Endothelial cell of umbilical vein (primary cell): ENCODE data around the gene SMURF1. TPM values are rescaled to one million over a fixed set of nuclear protein-coding genes. Genes with fewer than 3 reads are reported as not detected.

Experiments used
- BruUV-seq: library from RNA; stranded (reverse); fragments of 400-500 nt; replicated peaks from 2 replicates; lab custom pipeline; 2021; lab: Mats Ljungman, UMichigan
- CTCF ChIA-PET: fragments of 300-600, 350-600 bp; sonication (Branson Sonifier 250); formaldehyde crosslinking; loops from one replicate; lab custom pipeline; 2021; ENCODE audit warnings: antibody characterized with exemption, inconsistent platforms; lab: Charles Lee
- POLR2A ChIA-PET: fragments of 300-600, 350-600 bp; sonication (Branson Sonifier 250); formaldehyde crosslinking; loops from one replicate; lab custom pipeline; 2021; ENCODE audit warnings: antibody characterized with exemption, inconsistent platforms; lab: Charles Lee
- DNase-seq: peaks from one replicate; pipeline ENCODE4 v3.0.0-alpha.2; 2011; ENCODE audit warnings: low read depth, low spot score
- FAIRE-seq: peaks from 2 replicates; lab custom pipeline; 2011; peaks lifted over from hg19 to GRCh38; lab: Jason Lieb, UNC
- H2AFZ ChIP-seq: 2 replicates; pipeline ENCODE4 v1.6.0; 2012; ENCODE audit warnings: low read depth, low read length, control low read depth, inconsistent platforms
- H3K27ac ChIP-seq: 2 replicates; pipeline ENCODE4 v1.5.1; 2011; ENCODE audit warnings: low read depth, mild to moderate bottlenecking, control low read depth, low read length, moderate library complexity; ENCODE audit not compliant: insufficient read depth
- H3K27me3 ChIP-seq, 2 experiments: 2 replicates each; pipeline versions ENCODE4 v1.6.0 to v1.6.1; 2011; ENCODE audit warnings: low read length in 2 of 2, mixed read lengths in 1 of 2; ENCODE audit not compliant: control insufficient read depth in 2 of 2, insufficient read depth in 2 of 2
- H3K36me3 ChIP-seq, 2 experiments: 2 replicates in 1 of 2; 3 replicates in 1 of 2; pipeline ENCODE4 v1.5.1; 2011; ENCODE audit warnings: low read length in 2 of 2, mild to moderate bottlenecking in 1 of 2, moderate library complexity in 1 of 2; ENCODE audit not compliant: control insufficient read depth in 2 of 2, insufficient read depth in 2 of 2; ENCODE audit errors: extremely low read depth in 1 of 2
- H3K4me1 ChIP-seq: 3 replicates; pipeline ENCODE4 v1.5.1; 2011; ENCODE audit warnings: mild to moderate bottlenecking, low read length; ENCODE audit not compliant: control insufficient read depth, insufficient read depth; ENCODE audit errors: extremely low read depth
- H3K4me2 ChIP-seq: 2 replicates; pipeline ENCODE4 v1.6.1; 2011; ENCODE audit warnings: low read length, control low read depth, mixed read lengths; ENCODE audit not compliant: insufficient read depth
- H3K4me3 ChIP-seq, 3 experiments: fragments of 200-600 bp in 1 of 3; sonication (generic), shearing (Covaris generic) in 1 of 3; replicated peaks in 1 of 3; 2 replicates each; pipeline ENCODE4 v1.5.1; 2011 to 2016; ENCODE audit warnings: control low read depth in 3 of 3, low read length in 3 of 3, mild to moderate bottlenecking in 2 of 3, inconsistent platforms in 1 of 3, low read depth in 1 of 3, moderate library complexity in 1 of 3; ENCODE audit not compliant: insufficient read depth in 1 of 3
- H3K79me2 ChIP-seq: 2 replicates; pipeline ENCODE4 v1.6.0; 2012; ENCODE audit warnings: low read length, inconsistent platforms; ENCODE audit not compliant: control insufficient read depth, insufficient read depth
- H3K9ac ChIP-seq: replicated peaks from 2 replicates; pipeline ENCODE3; 2011; ENCODE audit warnings: low read length, control low read depth; ENCODE audit not compliant: insufficient read depth; ENCODE audit errors: extremely low read depth
- H3K9me1 ChIP-seq: replicated peaks from 3 replicates; pipeline ENCODE4 v1.6.0; 2011; ENCODE audit warnings: mild to moderate bottlenecking, low read length; ENCODE audit not compliant: control insufficient read depth, insufficient read depth; ENCODE audit errors: extremely low read depth
- H3K9me3 ChIP-seq: replicated peaks from 2 replicates; pipeline ENCODE4 v1.5.1; 2012; ENCODE audit warnings: low read length, inconsistent platforms; ENCODE audit not compliant: control insufficient read depth, insufficient read depth
- H4K20me1 ChIP-seq: replicated peaks from 2 replicates; pipeline ENCODE3; 2011; ENCODE audit warnings: mild to moderate bottlenecking, low read length; ENCODE audit not compliant: control insufficient read depth, insufficient read depth; ENCODE audit errors: extremely low read depth
- EZH2 ChIP-seq: IDR thresholded peaks from 2 replicates; pipeline ENCODE4 v1.6.1; 2012; ENCODE audit warnings: borderline replicate concordance, low read depth, mild to moderate bottlenecking, moderate library complexity, low read length, inconsistent platforms; ENCODE audit not compliant: severe bottlenecking
- FOS ChIP-seq: IDR thresholded peaks from 2 replicates; pipeline ENCODE4 v1.6.1; 2011; ENCODE audit warnings: mild to moderate bottlenecking, low read length, moderate library complexity, borderline replicate concordance; ENCODE audit not compliant: insufficient read depth
- GATA2 ChIP-seq: IDR thresholded peaks from 2 replicates; pipeline ENCODE4 v1.7.0; 2011; ENCODE audit warnings: low read depth, mild to moderate bottlenecking, moderate library complexity, mixed read lengths, low read length; ENCODE audit not compliant: insufficient read length, insufficient read depth
- JUN ChIP-seq: IDR thresholded peaks from 2 replicates; pipeline ENCODE4 v1.6.1; 2011; ENCODE audit warnings: borderline replicate concordance, low read depth; ENCODE audit not compliant: insufficient read length, insufficient read depth
- MYC ChIP-seq: IDR thresholded peaks from one replicate; pipeline ENCODE4 v1.6.1; 2011; ENCODE audit warnings: mild to moderate bottlenecking, low read depth, low read length
- POLR2A ChIP-seq: IDR thresholded peaks from 2 replicates; pipeline ENCODE4 v1.6.1; 2012; ENCODE audit warnings: low read depth, mild to moderate bottlenecking, control low read depth, low read length
- POLR2AphosphoS5 ChIP-seq: IDR thresholded peaks from 2 replicates; pipeline ENCODE4 v1.6.1; 2012; ENCODE audit warnings: low read depth, mild to moderate bottlenecking, control low read depth, low read length, moderate library complexity; ENCODE audit not compliant: insufficient read depth
- dilution Hi-C: fragments of 300-500 bp; cut with MboI; formaldehyde crosslinking; loops from one replicate; pipeline ENCODE4 v1.15.0; 2019; ENCODE audit warnings: low sequenced_read_pairs; ENCODE audit not compliant: extremely low pct_ligation_motif_present
- intact Hi-C: fragments of 100-400 bp; cut with micrococcal nuclease; formaldehyde crosslinking; loops from one replicate; pipeline ENCODE4 v1.10.0; 2022
- polyA plus RNA-seq, 4 experiments: library from polyadenylated mRNA; depleted of rRNA in 3 of 4; stranded (reverse) in 3 of 4; unstranded in 1 of 4; fragments of >200 nt; gene quantifications; 2 replicates each; pipeline versions ENCODE4 v1.2.1 to v1.2.3, GENCODE V29; 2011 to 2012; ENCODE audit warnings: missing spikeins in 1 of 4
- total RNA-seq: library from RNA; stranded (reverse); gene quantifications from 2 replicates; pipeline ENCODE4 v1.2.3, GENCODE V29; 2021
- TF ChIP-seq, protein P1 (sequence below): IDR thresholded peaks from 2 replicates; pipeline ENCODE4 v1.6.1; 2011; ENCODE audit not compliant: insufficient read depth, insufficient read length
- TF ChIP-seq, protein P2 (sequence below), 2 donors: IDR thresholded peaks; 1 replicate in 1 of 2; 2 replicates in 1 of 2; pipeline ENCODE4 v1.5.1; 2011; ENCODE audit warnings: low read length in 2 of 2, mild to moderate bottlenecking in 2 of 2, moderate library complexity in 2 of 2, control low read depth in 1 of 2, inconsistent platforms in 1 of 2, low read depth in 1 of 2; ENCODE audit not compliant: insufficient read depth in 1 of 2; ENCODE audit errors: extremely low read depth in 1 of 2

The SMURF1 gene
- total and polyA plus RNA-seq, 2 donors (not counting 3 experiments of a cell fraction or from before 2014, with no cell fraction given), result 11.5 to 22.8 TPM

DNA sequence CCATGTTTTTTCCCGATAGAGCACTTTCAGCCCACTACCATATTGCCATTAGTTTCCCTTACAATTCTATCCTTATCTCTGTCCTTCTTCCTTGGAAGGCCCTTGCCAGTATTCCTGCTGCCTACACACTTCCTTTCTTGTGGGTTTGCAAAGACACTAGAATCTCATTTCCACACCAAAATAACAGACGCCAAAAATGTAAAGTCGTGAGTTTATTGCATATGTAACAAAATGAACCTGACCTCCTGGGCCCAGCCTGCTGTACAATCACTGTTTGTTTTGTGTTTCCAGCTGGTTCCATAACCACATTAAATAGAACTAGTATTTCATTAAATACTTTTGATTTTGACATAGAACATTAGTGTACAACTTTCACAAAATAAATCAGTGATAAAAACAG, 116.7 kb downstream of the SMURF1 start:
- H3K27ac ChIP-seq, result no peak overlapping the region
- H3K9me1 ChIP-seq, result no peaks in the 10 kb centered on the region
- POLR2A ChIA-PET, result no interaction called here
- no peak overlapping the region for H3K9ac ChIP-seq
- H3K9me3 ChIP-seq, result no peaks in the 10 kb centered on the region
- CTCF ChIA-PET, result no interaction called here
- no peak overlapping the region for H3K4me2 ChIP-seq
- intact Hi-C loops (no loop called here), dilution Hi-C loops (no loop called here)
- no peak overlapping the region for H2AFZ ChIP-seq
- H3K27me3 ChIP-seq, result no peaks in the 10 kb centered on the region
- no peaks in the 10 kb centered on the region for H4K20me1 ChIP-seq
- TF ChIP-seq EZH2 (no peak), MYC (no peak), JUN (no peak), GATA2 (no peak), POLR2AphosphoS5 (no peak), FOS (no peak), POLR2A (no peak)
- TF ChIP-seq, protein P1, sequence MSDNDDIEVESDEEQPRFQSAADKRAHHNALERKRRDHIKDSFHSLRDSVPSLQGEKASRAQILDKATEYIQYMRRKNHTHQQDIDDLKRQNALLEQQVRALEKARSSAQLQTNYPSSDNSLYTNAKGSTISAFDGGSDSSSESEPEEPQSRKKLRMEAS, result no peak
- TF ChIP-seq, protein P2, sequence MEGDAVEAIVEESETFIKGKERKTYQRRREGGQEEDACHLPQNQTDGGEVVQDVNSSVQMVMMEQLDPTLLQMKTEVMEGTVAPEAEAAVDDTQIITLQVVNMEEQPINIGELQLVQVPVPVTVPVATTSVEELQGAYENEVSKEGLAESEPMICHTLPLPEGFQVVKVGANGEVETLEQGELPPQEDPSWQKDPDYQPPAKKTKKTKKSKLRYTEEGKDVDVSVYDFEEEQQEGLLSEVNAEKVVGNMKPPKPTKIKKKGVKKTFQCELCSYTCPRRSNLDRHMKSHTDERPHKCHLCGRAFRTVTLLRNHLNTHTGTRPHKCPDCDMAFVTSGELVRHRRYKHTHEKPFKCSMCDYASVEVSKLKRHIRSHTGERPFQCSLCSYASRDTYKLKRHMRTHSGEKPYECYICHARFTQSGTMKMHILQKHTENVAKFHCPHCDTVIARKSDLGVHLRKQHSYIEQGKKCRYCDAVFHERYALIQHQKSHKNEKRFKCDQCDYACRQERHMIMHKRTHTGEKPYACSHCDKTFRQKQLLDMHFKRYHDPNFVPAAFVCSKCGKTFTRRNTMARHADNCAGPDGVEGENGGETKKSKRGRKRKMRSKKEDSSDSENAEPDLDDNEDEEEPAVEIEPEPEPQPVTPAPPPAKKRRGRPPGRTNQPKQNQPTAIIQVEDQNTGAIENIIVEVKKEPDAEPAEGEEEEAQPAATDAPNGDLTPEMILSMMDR (IDR thresholded peaks at IDR 0.05; ENCODE audit: extremely low read depth in 1 of 2, insufficient read depth in 1 of 2, low read depth in 1 of 2, low read length in 2 of 2), result no peak
- H3K79me2 ChIP-seq, result peaks cover 6% of the 10 kb centered on the region
- FAIRE-seq (no peak), DNase-seq (peak; percentile 42)
- H3K36me3 ChIP-seq, result peaks cover 6 to 15% of the 10 kb centered on the region in 2 experiments
- BruUV-seq, result no TSS peak
- no peak overlapping the region for H3K4me3 ChIP-seq
- peaks cover 24% of the 10 kb centered on the region for H3K4me1 ChIP-seq
